Activated T-helper 2 cell treated with anti-CD3 and anti-CD28 coated beads, Interferon-gamma antibody, Interleukin-2, Interleukin-4, amounts not matched to agents 10 μg/mL and 5 μg/mL and 100 μg/mL, durations not matched to agents 14 hours and 24 hours and 36 hours (primary cell): ENCODE measurements around the gene ERFL. TPM values are rescaled to one million over a fixed set of nuclear protein-coding genes. Genes with fewer than 3 reads are reported as not detected.

Experiments
- DNase-seq: peaks from one replicate; pipeline ENCODE4 v3.0.0; 2021; ENCODE audit warnings: low spot score
- H3K27ac Mint-ChIP-seq: one replicate; pipeline ENCODE4 v1.8.0; 2021; ENCODE audit warnings: mixed read lengths
- H3K27me3 Mint-ChIP-seq: one replicate; pipeline ENCODE4 v1.8.0; 2021; ENCODE audit warnings: low read depth, mixed read lengths
- H3K36me3 Mint-ChIP-seq: one replicate; pipeline ENCODE4 v1.8.0; 2021; ENCODE audit warnings: low read depth, mixed read lengths
- H3K4me1 Mint-ChIP-seq: one replicate; pipeline ENCODE4 v1.8.0; 2021; ENCODE audit warnings: low read depth, mixed read lengths
- H3K4me3 Mint-ChIP-seq: one replicate; pipeline ENCODE4 v1.8.0; 2021; ENCODE audit warnings: low read depth, mild to moderate bottlenecking, moderate library complexity, mixed read lengths
- H3K9me3 Mint-ChIP-seq: one replicate; pipeline ENCODE4 v1.8.0; 2021; ENCODE audit warnings: mixed read lengths
- intact Hi-C: fragments of 100-400 bp; cut with micrococcal nuclease; formaldehyde crosslinking; loops from one replicate; pipeline ENCODE4 v1.15.1; 2023
- total RNA-seq: library from RNA; stranded (reverse); gene quantifications from 2 replicates; pipeline ENCODE4 v1.2.3, GENCODE V29; 2022

ERFL gene
- total RNA-seq, 1 donor from 2014 or later = 2.3 TPM

DNA sequence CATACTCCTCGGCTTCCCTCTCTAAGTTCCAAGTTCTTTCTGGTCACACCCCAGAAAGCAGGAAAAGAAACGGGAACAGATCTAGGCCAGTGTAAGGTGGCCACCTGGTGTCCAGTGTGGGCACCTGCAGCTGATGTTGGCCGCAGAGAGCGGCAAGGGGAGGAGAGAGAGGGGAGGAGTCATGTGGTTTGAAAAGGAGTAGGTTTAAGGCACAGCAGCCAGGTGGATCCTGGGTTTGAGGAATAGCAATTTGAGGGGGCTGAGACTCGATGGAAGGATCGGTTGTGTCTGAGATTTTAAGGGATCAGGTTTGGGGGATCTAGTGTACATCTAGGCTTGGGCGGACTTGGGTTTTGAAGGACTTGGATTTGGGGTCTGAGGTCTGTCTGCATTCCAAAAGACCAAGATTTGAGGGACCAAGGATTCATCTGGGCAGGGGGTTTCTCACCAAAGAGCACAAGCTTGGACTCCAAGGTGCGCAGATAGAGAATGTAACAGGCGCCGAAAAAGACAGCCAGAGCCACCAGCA is 29.7 kb upstream of the ERFL start:
- Mint-ChIP-seq H3K36me3 (no peaks in the 10 kb centered on the region), H3K4me1 (peaks cover 11% of the 10 kb centered on the region), H3K27ac (peak overlapping the region; percentile 67), H3K4me3 (peak overlapping the region; percentile 95), H3K27me3 (no peaks in the 10 kb centered on the region), H3K9me3 (no peaks in the 10 kb centered on the region)
- peak; percentile 27 for DNase-seq
- intact Hi-C loops = loop anchor here (2.0 kb wide), 1 partner anchor 77 kb away; no protein-coding TSS in a partner anchor

DNA sequence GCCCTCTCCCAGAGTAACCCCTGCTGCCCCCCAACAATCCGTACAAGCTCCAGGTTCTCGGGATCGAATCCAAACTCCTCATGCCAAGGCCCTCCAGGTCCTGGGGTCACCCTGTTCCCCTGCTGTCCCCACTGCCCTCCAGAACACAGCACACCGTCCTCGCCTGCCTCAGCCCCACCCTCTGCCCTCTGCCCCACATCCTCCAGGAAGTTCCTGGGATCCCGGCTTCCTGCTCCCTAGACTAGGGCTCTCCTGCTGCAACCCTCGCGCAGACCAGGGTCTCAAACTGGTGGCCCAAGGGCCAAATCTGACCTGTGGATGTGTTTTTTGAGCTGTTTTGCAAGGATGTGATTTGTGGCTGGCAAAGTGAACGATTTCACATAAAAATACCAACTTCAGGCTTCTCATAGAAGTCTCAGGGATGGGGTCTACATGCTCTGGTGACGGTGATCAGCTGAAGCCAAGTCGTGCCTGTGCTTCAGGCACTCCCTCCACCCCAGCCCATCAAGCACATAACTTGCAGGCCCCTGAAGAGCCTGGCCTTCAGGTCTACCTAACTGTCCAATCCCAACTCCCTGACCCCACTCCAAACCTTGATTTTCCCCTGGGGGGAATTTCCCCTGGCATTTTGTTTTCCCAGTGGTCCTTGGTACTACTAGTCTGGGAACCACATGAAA is 29.1 kb upstream of the ERFL start:
- H3K4me1 Mint-ChIP-seq = peaks cover 11% of the 10 kb centered on the region
- H3K4me3 Mint-ChIP-seq = peak overlapping the region; percentile 95
- DNase-seq = no peak
- no peaks in the 10 kb centered on the region for H3K27me3 Mint-ChIP-seq
- no peaks in the 10 kb centered on the region for H3K36me3 Mint-ChIP-seq
- H3K9me3 Mint-ChIP-seq = no peaks in the 10 kb centered on the region
- H3K27ac Mint-ChIP-seq = no peak overlapping the region
- intact Hi-C loops = no loop called here

DNA sequence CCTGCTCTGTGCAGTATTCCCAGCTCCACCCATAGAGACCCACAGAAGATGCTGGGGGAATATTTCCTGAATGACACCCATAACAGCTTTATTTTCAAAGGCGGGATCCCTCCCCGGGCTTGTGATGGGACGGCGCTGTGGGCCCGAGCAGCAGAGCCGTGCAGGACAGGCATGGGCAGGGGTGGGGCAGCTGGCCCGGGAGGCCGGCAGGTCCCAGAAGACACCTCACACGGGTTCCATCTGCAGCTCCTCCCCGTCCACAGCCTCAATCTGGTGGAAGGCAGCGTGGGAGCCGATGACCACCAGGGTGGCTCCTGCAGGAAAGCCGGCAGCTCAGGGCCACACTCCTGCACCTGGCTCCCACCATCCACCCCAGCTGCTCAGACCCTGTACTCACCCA is 28.4 kb upstream of the ERFL start:
- no peaks in the 10 kb centered on the region for H3K27me3 Mint-ChIP-seq
- H3K27ac Mint-ChIP-seq = no peak overlapping the region
- H3K4me1 Mint-ChIP-seq = peaks cover 14% of the 10 kb centered on the region
- no peak for DNase-seq
- no peaks in the 10 kb centered on the region for H3K9me3 Mint-ChIP-seq
- no peaks in the 10 kb centered on the region for H3K36me3 Mint-ChIP-seq
- no peak overlapping the region for H3K4me3 Mint-ChIP-seq
- intact Hi-C loops = no loop called here

DNA sequence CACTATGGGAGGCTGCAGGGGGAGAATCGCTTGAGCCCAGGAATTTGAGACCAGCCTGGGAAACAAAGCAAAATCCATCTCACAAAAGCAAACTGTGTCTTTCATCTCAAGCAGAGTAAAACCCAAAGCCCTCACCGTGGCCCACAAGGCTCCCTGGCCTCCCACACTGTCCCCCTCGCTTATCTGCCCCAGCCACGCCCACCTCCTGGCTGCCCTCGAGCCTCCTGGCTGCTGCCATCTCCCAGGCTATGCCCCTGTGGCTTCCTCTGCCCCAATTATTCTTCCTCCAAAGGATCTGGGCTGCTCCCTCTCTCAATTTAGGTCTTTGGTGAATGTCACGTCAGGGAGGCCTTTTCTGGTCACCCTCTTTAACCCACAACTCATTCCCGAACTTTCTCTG is 27.3 kb upstream of the ERFL start:
- H3K4me3 Mint-ChIP-seq = no peak overlapping the region
- no peaks in the 10 kb centered on the region for H3K27me3 Mint-ChIP-seq
- peaks cover 17% of the 10 kb centered on the region for H3K4me1 Mint-ChIP-seq
- H3K9me3 Mint-ChIP-seq = no peaks in the 10 kb centered on the region
- no peaks in the 10 kb centered on the region for H3K36me3 Mint-ChIP-seq
- no peak overlapping the region for H3K27ac Mint-ChIP-seq
- intact Hi-C loops = no loop called here
- no peak for DNase-seq

DNA sequence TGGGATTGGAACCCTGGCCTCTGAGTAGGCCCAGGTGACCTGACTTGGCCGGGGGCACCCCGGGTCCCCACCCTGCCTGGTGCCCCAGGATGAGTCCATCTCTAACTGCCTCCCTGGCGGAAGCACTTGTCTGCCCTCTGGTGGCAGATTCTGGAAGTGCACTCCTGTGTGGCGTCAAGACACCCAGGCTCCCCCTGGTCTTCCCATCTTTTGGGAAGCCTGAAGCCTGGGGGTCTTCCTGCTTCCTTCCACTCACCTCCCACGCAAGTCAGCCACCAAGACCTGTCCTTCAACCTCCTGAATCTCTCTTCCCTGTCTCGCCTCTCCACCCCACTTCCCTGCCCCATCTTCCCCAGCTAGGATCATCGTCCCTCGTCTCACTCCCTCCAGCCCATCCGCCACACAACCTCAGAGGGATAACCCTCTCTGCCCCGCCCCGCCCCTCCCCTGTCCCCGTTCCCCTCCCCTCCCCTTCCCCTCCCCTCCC is 23.5 kb upstream of the ERFL start:
- Mint-ChIP-seq H3K9me3 (no peaks in the 10 kb centered on the region), H3K27me3 (no peaks in the 10 kb centered on the region), H3K27ac (peak overlapping the region; percentile 14), H3K4me3 (no peak overlapping the region), H3K4me1 (peaks cover 18% of the 10 kb centered on the region), H3K36me3 (no peaks in the 10 kb centered on the region)
- intact Hi-C loops = loop anchor here (1.0 to 5.0 kb wide), 3 partner anchors 17 to 159 kb away; no protein-coding TSS in a partner anchor
- peak; percentile 75 for DNase-seq

DNA sequence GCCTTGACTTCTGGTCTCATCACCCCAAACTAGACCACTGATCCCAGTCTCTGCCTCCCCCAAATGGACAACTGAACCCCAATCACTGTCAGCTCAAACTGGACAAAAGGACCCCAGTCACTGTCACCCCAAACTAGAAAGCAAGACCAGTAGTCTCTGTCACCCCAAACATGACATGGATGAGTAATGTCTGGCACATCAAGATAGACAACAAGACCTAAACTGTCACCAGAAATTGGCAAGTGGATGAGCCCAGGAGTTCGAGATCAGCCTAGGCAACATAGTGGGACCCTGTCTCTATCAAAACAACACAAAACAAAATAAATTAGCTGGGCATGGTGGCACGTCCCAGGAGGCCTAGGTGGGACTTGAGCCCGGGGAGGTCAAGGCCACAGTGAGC is 18.8 kb upstream of the ERFL start:
- peak overlapping the region; percentile 85 for H3K27ac Mint-ChIP-seq
- DNase-seq = no peak
- H3K4me3 Mint-ChIP-seq = peak overlapping the region; percentile 44
- H3K9me3 Mint-ChIP-seq = no peaks in the 10 kb centered on the region
- intact Hi-C loops = loop anchor here (5.0 kb wide), 1 partner anchor 685 kb away; the partner anchor contains the start of gene HNRNPUL1
- H3K36me3 Mint-ChIP-seq = no peaks in the 10 kb centered on the region
- peaks cover 42% of the 10 kb centered on the region for H3K4me1 Mint-ChIP-seq
- no peaks in the 10 kb centered on the region for H3K27me3 Mint-ChIP-seq

DNA sequence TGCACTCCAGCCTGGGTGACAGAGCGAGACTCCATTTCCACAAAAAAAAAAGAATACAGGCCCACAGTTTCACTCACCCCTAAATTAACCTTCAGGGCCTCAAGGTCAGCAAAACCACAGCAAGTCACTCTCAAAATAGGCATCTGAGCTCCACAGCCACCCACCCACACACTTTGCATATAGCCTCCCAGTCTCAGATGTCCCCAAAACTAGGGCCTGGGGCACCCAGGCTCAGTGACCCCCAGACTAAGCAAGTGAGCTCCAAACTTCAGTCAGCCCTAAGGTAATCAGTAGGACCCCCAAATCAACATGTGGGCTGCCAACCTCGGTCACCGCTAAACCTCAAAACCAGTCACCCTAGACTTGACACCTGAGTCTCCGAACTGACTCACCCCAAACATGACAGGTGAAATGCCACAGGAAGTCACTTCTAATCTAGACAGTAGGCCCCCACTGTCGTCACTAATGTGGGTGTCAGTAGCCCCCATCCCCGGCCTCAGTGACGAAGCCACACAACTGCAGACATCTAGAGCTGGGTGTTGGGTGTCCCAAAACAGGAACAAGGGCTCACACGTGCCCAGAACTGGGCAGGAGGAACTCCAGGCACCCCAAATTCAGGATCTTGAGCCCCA is 17.0 kb upstream of the ERFL start:
- peak overlapping the region; percentile 97 for H3K27ac Mint-ChIP-seq
- peak overlapping the region; percentile 13 for H3K4me3 Mint-ChIP-seq
- peak; percentile 67 for DNase-seq
- no peaks in the 10 kb centered on the region for H3K36me3 Mint-ChIP-seq
- intact Hi-C loops = loop anchor here (1.0 to 5.0 kb wide), 5 partner anchors 58 to 683 kb away; partner anchors contain the start of gene HNRNPUL1
- H3K4me1 Mint-ChIP-seq = peaks cover 44% of the 10 kb centered on the region
- H3K27me3 Mint-ChIP-seq = peaks cover 6% of the 10 kb centered on the region
- no peaks in the 10 kb centered on the region for H3K9me3 Mint-ChIP-seq

DNA sequence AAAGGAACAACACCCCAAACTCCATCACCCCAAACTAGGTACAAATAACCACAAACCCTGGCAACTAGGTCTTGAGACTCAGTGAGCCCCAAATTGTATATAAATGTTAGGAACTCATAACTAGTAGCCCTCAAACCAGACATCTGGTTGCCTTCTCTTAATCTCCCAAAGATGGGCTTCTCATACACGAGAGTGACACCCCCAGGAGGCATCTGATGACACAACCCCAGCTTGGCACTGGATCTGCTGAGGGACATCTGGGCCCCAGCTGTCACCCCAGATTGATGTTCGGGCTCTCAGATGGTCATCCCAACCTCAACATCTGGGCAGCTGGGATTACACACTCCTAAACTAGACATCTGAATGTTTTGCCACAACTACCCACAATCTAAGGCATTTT is 16.1 kb upstream of the ERFL start:
- peaks cover 6% of the 10 kb centered on the region for H3K27me3 Mint-ChIP-seq
- no peak overlapping the region for H3K4me3 Mint-ChIP-seq
- intact Hi-C loops = loop anchor here (2.0 kb wide), 1 partner anchor 74 kb away; no protein-coding TSS in a partner anchor
- H3K27ac Mint-ChIP-seq = peak overlapping the region; percentile 97
- H3K4me1 Mint-ChIP-seq = peaks cover 44% of the 10 kb centered on the region
- H3K9me3 Mint-ChIP-seq = no peaks in the 10 kb centered on the region
- H3K36me3 Mint-ChIP-seq = no peaks in the 10 kb centered on the region
- no peak for DNase-seq

DNA sequence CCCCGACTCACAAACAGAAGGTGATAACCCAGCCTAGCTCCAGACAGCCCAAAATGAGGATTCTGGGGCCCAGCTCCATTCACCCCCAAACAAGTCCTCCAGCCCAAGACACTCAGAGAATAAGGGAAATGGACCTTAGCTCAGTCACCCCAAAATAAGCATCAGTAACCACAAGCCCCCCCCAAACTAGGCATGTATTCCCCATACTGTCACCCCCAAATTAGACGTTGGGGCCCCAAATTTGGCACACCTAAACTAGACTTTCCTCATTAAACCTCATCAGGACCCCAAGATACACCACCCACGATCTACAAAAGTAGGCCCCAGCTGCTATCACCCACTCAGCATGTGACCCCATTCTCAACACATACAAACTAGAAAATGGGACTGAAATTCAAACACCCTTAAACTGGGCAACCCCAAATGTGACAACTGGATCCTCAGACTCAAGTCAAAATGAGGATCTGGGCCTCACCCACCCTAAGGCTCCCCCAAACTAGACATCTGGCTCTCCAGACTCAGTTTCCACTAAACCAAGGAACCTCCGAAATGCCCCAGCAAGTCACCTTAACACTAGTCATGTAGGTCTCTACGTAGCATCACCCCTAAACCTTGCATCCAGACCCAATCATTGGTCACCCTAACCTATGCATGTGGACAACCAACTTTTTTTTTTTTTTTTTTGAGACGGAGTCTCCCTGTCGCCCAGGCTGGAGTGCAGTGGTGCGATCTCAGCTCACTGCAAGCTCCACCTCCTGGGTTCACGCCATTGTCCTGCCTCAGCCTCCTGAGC is 13.4 kb upstream of the ERFL start:
- intact Hi-C loops = no loop called here
- DNase-seq = no peak
- H3K4me1 Mint-ChIP-seq = peaks cover 37% of the 10 kb centered on the region
- no peaks in the 10 kb centered on the region for H3K9me3 Mint-ChIP-seq
- H3K27ac Mint-ChIP-seq = peak overlapping the region; percentile 36
- peak overlapping the region; percentile 63 for H3K4me3 Mint-ChIP-seq
- peaks cover 11% of the 10 kb centered on the region for H3K27me3 Mint-ChIP-seq
- no peaks in the 10 kb centered on the region for H3K36me3 Mint-ChIP-seq

DNA sequence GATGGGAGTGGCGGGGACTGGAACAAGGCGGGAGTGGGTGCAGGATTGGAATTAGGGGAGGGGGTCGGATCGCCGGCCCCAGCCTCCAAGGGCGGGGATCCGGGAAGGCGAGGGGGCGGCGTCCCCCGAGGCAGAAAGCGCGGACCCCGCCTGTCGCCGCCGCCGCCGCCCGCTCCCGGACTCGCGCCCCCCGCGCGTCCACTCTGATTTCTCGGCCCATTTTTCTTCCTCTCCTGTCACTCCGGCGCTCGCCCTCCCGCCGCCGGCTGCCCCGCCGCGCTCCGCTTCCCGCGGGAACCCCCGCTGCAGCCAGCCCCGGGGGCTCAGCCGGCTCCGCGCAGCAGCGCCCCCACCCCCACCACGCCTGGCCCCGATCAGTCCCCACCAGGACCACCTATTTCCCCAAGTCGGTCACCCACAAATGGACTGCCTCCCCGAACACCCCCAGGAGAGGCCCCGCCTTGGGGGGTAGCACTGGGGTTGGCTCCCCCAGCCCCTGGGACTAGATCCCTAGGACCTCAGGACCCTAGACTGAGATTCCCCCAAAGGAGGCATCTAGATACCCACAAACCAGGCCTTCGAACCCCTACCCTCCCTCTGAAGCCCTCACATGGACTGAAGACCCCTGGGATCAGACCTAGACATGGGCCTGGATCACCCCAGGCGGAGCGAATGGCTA is 12.6 kb upstream of the ERFL start:
- intact Hi-C loops = no loop called here
- Mint-ChIP-seq H3K9me3 (no peaks in the 10 kb centered on the region), H3K36me3 (no peaks in the 10 kb centered on the region), H3K27me3 (peaks cover 13% of the 10 kb centered on the region), H3K27ac (peak overlapping the region; percentile 88), H3K4me3 (peak overlapping the region; percentile 78), H3K4me1 (peaks cover 37% of the 10 kb centered on the region)
- DNase-seq = no peak

DNA sequence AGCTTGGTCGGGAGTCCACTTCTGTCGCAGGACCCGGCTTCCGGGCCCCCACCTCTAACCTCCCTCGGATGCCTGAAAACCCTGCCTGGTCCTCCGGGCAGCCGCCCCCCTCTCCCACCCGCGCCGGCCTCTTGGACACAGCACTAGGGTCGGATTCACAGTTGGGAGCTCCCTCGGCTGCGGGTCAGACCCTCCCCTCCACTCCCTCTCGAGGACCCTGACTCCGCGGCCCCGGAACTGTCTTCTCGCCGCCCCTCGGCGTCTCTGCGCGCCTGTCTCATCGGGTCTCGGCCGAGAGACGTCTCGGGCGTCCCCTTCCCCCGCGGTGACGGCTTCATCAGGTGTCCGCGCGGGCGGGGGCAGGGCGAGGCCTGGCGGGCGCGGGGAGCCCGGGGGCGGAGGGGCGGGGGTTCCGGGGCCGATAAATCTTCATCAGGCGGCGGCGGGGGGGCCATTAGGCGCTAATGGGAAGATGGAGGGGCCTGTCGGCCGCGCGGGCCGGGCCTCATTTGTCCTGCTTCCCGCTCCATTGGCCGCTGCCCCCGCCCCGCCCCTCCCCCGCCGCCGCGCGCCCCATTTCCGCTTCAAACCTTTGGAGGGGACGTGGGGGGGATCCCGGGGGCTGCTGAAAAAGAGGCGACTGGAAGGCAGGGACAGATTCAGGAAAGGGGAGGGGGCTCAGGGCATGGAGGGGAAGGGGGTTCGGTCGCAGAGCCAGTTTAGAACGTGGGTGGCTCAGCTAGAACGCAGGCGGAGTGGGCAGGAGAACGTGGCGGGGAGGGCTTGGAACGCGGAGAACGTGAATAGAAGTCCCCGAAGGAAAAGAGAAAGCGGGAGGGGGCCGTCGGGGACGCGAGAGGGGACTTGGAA is 11.8 kb upstream of the ERFL start:
- no peak for DNase-seq
- Mint-ChIP-seq H3K4me1 (peaks cover 34% of the 10 kb centered on the region), H3K9me3 (no peaks in the 10 kb centered on the region), H3K4me3 (peak overlapping the region; percentile 78), H3K27me3 (peaks cover 18% of the 10 kb centered on the region), H3K27ac (peak overlapping the region; percentile 88), H3K36me3 (no peaks in the 10 kb centered on the region)
- intact Hi-C loops = no loop called here
